Astrocyte (in vitro differentiated cells and primary cell): ENCODE data around the gene C11orf42. TPM values are rescaled to one million over a fixed set of nuclear protein-coding genes. Genes with fewer than 3 reads are reported as not detected.
A peak's percentile ranks its signal among the peaks of the same experiment; 100 is the strongest.

ENCODE experiments used
- DNase-seq: peaks from one replicate; pipeline ENCODE4 v3.0.0-alpha.2; 2010; ENCODE audit warnings: low read depth
- FAIRE-seq: peaks from 2 replicates; lab custom pipeline; 2011; peaks lifted over from hg19 to GRCh38; lab: Jason Lieb, UNC
- H2AFZ ChIP-seq: 2 replicates; pipeline ENCODE4 v1.6.0; 2012; ENCODE audit warnings: low read depth, low read length, inconsistent platforms
- H3K27ac ChIP-seq: 2 replicates; pipeline ENCODE4 v1.5.1; 2011; ENCODE audit warnings: low read depth, low read length, inconsistent platforms
- H3K27me3 ChIP-seq: 2 replicates; pipeline ENCODE4 v1.6.0; 2011; ENCODE audit warnings: low read length, inconsistent platforms; ENCODE audit not compliant: insufficient read depth
- H3K36me3 ChIP-seq: 2 replicates; pipeline ENCODE4 v1.5.1; 2011; ENCODE audit warnings: low read length, inconsistent platforms; ENCODE audit not compliant: insufficient read depth
- H3K4me1 ChIP-seq: 2 replicates; pipeline ENCODE4 v1.5.1; 2011; ENCODE audit warnings: low read length, inconsistent platforms; ENCODE audit not compliant: insufficient read depth
- H3K4me2 ChIP-seq: 2 replicates; pipeline ENCODE4 v1.6.0; 2012; ENCODE audit warnings: low read length, inconsistent platforms
- H3K4me3 ChIP-seq: 2 replicates; pipeline ENCODE4 v1.5.1; 2011; ENCODE audit warnings: low read depth, mild to moderate bottlenecking, low read length, inconsistent platforms; ENCODE audit not compliant: insufficient read depth
- H3K79me2 ChIP-seq: 2 replicates; pipeline ENCODE4 v1.6.0; 2012; ENCODE audit warnings: mild to moderate bottlenecking, low read length, inconsistent platforms; ENCODE audit not compliant: insufficient read depth
- H3K9ac ChIP-seq: 2 replicates; pipeline ENCODE4 v1.6.0; 2012; ENCODE audit warnings: mild to moderate bottlenecking, low read length, inconsistent platforms
- H3K9me3 ChIP-seq: 2 replicates; pipeline ENCODE4 v1.5.1; 2012; ENCODE audit warnings: low read depth, mild to moderate bottlenecking, low read length, inconsistent platforms; ENCODE audit not compliant: insufficient read depth
- H4K20me1 ChIP-seq: 2 replicates; pipeline ENCODE4 v1.6.0; 2012; ENCODE audit warnings: low read length, inconsistent platforms; ENCODE audit not compliant: insufficient read depth
- H3K27ac Mint-ChIP-seq: one replicate; pipeline ENCODE4 v1.8.0; 2021; ENCODE audit warnings: mild to moderate bottlenecking, mixed read lengths; ENCODE audit not compliant: unreplicated experiment
- H3K27me3 Mint-ChIP-seq: one replicate; pipeline ENCODE4 v1.8.0; 2021; ENCODE audit warnings: low read depth, mixed read lengths; ENCODE audit not compliant: unreplicated experiment
- H3K36me3 Mint-ChIP-seq: one replicate; pipeline ENCODE4 v1.8.0; 2021; ENCODE audit warnings: low read depth, mixed read lengths; ENCODE audit not compliant: unreplicated experiment
- H3K4me1 Mint-ChIP-seq: one replicate; pipeline ENCODE4 v1.8.0; 2021; ENCODE audit warnings: low read depth, mixed read lengths; ENCODE audit not compliant: unreplicated experiment
- H3K4me3 Mint-ChIP-seq: one replicate; pipeline ENCODE4 v1.8.0; 2021; ENCODE audit warnings: mild to moderate bottlenecking, moderate library complexity, mixed read lengths; ENCODE audit not compliant: unreplicated experiment
- H3K9me3 Mint-ChIP-seq: one replicate; pipeline ENCODE4 v1.8.0; 2021; ENCODE audit warnings: mild to moderate bottlenecking, mixed read lengths; ENCODE audit not compliant: unreplicated experiment
- EZH2 ChIP-seq: IDR thresholded peaks from 2 replicates; pipeline ENCODE4 v1.6.1; 2012; ENCODE audit warnings: mild to moderate bottlenecking, low read length, inconsistent platforms; ENCODE audit not compliant: insufficient read depth
- total RNA-seq: library from RNA; stranded (reverse); gene quantifications from 2 replicates; pipeline ENCODE4 v1.2.1, GENCODE V29; 2021
- TF ChIP-seq, protein P1 (sequence below): IDR thresholded peaks from 2 replicates; pipeline ENCODE4 v1.5.1; 2011; ENCODE audit warnings: low read depth, mild to moderate bottlenecking, inconsistent platforms, low read length, moderate library complexity; ENCODE audit not compliant: insufficient read depth

The C11orf42 gene
- total RNA-seq, 1 donor from 2014 or later = not detected

- no peak overlapping the region for H3K27ac Mint-ChIP-seq
- no peak for FAIRE-seq
- no peak for TF ChIP-seq EZH2
- TF ChIP-seq, protein P1, sequence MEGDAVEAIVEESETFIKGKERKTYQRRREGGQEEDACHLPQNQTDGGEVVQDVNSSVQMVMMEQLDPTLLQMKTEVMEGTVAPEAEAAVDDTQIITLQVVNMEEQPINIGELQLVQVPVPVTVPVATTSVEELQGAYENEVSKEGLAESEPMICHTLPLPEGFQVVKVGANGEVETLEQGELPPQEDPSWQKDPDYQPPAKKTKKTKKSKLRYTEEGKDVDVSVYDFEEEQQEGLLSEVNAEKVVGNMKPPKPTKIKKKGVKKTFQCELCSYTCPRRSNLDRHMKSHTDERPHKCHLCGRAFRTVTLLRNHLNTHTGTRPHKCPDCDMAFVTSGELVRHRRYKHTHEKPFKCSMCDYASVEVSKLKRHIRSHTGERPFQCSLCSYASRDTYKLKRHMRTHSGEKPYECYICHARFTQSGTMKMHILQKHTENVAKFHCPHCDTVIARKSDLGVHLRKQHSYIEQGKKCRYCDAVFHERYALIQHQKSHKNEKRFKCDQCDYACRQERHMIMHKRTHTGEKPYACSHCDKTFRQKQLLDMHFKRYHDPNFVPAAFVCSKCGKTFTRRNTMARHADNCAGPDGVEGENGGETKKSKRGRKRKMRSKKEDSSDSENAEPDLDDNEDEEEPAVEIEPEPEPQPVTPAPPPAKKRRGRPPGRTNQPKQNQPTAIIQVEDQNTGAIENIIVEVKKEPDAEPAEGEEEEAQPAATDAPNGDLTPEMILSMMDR = no peak
Observed at GRCh38 chr11:6196396-6196795, 9.0 kb upstream of the C11orf42 start.

GRCh38 chr11:6197466-6198200 lies 7.7 kb upstream of the C11orf42 start:
- H2AFZ ChIP-seq = no peak overlapping the region
- H3K27me3 ChIP-seq = no peaks in the 10 kb centered on the region
- H3K27ac ChIP-seq = no peak overlapping the region
- H3K4me1 ChIP-seq = no peaks in the 10 kb centered on the region
- TF ChIP-seq, protein P1 = no peak
- TF ChIP-seq EZH2 = no peak
- Mint-ChIP-seq H3K36me3 (peaks cover 3% of the 10 kb centered on the region), H3K4me3 (no peak overlapping the region), H3K9me3 (peaks cover 2% of the 10 kb centered on the region), H3K4me1 (peaks cover 28% of the 10 kb centered on the region), H3K27ac (peak overlapping the region; percentile 51), H3K27me3 (peaks cover 3% of the 10 kb centered on the region)
- no peak for FAIRE-seq
- H4K20me1 ChIP-seq = no peaks in the 10 kb centered on the region
- no peaks in the 10 kb centered on the region for H3K79me2 ChIP-seq
- no peaks in the 10 kb centered on the region for H3K9me3 ChIP-seq
- DNase-seq = peak; percentile 52
- no peaks in the 10 kb centered on the region for H3K36me3 ChIP-seq
- H3K9ac ChIP-seq = no peak overlapping the region
- H3K4me2 ChIP-seq = no peak overlapping the region
- H3K4me3 ChIP-seq = no peak overlapping the region

More at GRCh38 chr11:6196396-6196795, 9.0 kb upstream of the C11orf42 start:
- Histone ChIP-seq H3K4me1 (no peaks in the 10 kb centered on the region), H2AFZ (no peak overlapping the region), H3K79me2 (no peaks in the 10 kb centered on the region), H3K27me3 (no peaks in the 10 kb centered on the region), H3K4me2 (no peak overlapping the region), H3K27ac (no peak overlapping the region), H3K9ac (no peak overlapping the region), H4K20me1 (no peaks in the 10 kb centered on the region), H3K4me3 (no peak overlapping the region), H3K9me3 (no peaks in the 10 kb centered on the region), H3K36me3 (no peaks in the 10 kb centered on the region)
- H3K36me3 Mint-ChIP-seq = peaks cover 3% of the 10 kb centered on the region
- H3K4me3 Mint-ChIP-seq = no peak overlapping the region
- peaks cover 23% of the 10 kb centered on the region for H3K4me1 Mint-ChIP-seq
- DNase-seq = no peak
- peaks cover 2% of the 10 kb centered on the region for H3K9me3 Mint-ChIP-seq
- peaks cover 3% of the 10 kb centered on the region for H3K27me3 Mint-ChIP-seq

- no peak for DNase-seq
- Histone ChIP-seq H3K9me3 (no peaks in the 10 kb centered on the region), H3K4me2 (no peak within 1 kb of the TSS), H3K79me2 (no peaks in the 10 kb centered on the region), H3K36me3 (no peaks in the 10 kb centered on the region), H3K4me3 (no peak within 1 kb of the TSS), H3K27ac (no peak within 1 kb of the TSS), H3K4me1 (no peaks in the 10 kb centered on the region), H4K20me1 (no peaks in the 10 kb centered on the region), H3K27me3 (no peaks in the 10 kb centered on the region), H3K9ac (no peak within 1 kb of the TSS), H2AFZ (no peak within 1 kb of the TSS)
- FAIRE-seq = no peak
- peaks cover 4% of the 10 kb centered on the region for H3K36me3 Mint-ChIP-seq
- peaks cover 2% of the 10 kb centered on the region for H3K9me3 Mint-ChIP-seq
- H3K4me1 Mint-ChIP-seq = peaks cover 25% of the 10 kb centered on the region
- no peak within 1 kb of the TSS for H3K4me3 Mint-ChIP-seq
- H3K27me3 Mint-ChIP-seq = peaks cover 3% of the 10 kb centered on the region
- no peak within 1 kb of the TSS for H3K27ac Mint-ChIP-seq
- TF ChIP-seq, protein P1 = no peak
- no peak for TF ChIP-seq EZH2
Observed at GRCh38 chr11:6199174-6199810, 6.1 kb upstream of the C11orf42 start, which contains the start of gene OR52W1. Gene OR52W1, plus strand, starts transcription at chr11:6199224. Its CDS starts 0 bp downstream, at chr11:6199224.
